ENCODE results near the gene TTLL12.

TTLL12 gene

GRCh38 chr22:43228330-43228729, 41.4 kb upstream of the TTLL12 start:
- Histone ChIP-seq H3K4me3 (ENCODE audit: low read length) (no peak overlapping the region), H3K27ac (ENCODE audit: low read length) (no peak overlapping the region), H3K36me3 (ENCODE audit: control insufficient read depth, insufficient read depth, low read length) (no peaks in the 10 kb centered on the region; the same call in 1 of the 2 replicates), H3K9me3 (ENCODE audit: control insufficient read depth, insufficient read depth, low read length) (no peaks in the 10 kb centered on the region), H3K4me1 (ENCODE audit: control insufficient read depth, insufficient read depth, low read length) (peaks cover 11% of the 10 kb centered on the region), H3K27me3 (ENCODE audit: control insufficient read depth, insufficient read depth, low read length) (no peaks in the 10 kb centered on the region)
- no CpG with 5 or more reads among the region's 8 CpGs for WGBS (ENCODE audit: insufficient coverage, insufficient read length)
- DNase-seq (ENCODE audit: low read depth, low spot score), result peak; percentile 45

DNA sequence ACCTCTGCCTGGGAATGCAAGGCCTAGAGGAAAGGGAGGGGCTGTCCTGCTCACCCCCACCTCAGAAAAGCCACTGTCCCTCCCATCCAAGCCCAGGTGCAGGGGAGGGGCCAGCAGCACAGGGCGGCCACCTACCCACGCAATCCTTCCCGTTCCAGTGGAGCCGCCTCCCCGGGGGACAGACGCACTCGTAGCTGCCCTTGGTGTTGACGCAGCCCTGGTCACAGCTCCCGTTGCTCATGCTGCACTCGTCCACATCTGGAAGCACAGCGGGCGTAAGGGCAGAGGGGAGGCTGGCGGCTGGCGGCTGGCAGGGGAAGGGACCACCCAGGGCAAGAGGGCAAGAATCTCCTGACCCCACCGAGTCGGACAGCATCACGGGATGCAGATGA, 40.3 kb upstream of the TTLL12 start:
- H3K4me1 ChIP-seq (ENCODE audit: control insufficient read depth, insufficient read depth, low read length), result peaks cover 11% of the 10 kb centered on the region
- no peak for DNase-seq (ENCODE audit: low read depth, low spot score)
- H3K9me3 ChIP-seq (ENCODE audit: control insufficient read depth, insufficient read depth, low read length), result no peaks in the 10 kb centered on the region
- H3K36me3 ChIP-seq (ENCODE audit: control insufficient read depth, insufficient read depth, low read length), result no peaks in the 10 kb centered on the region; the same call in 1 of the 2 replicates
- WGBS (ENCODE audit: insufficient coverage, insufficient read length), result no CpG with 5 or more reads among the region's 17 CpGs
- H3K27ac ChIP-seq (ENCODE audit: low read length), result no peak overlapping the region
- no peaks in the 10 kb centered on the region for H3K27me3 ChIP-seq (ENCODE audit: control insufficient read depth, insufficient read depth, low read length)
- H3K4me3 ChIP-seq (ENCODE audit: low read length), result no peak overlapping the region

DNA sequence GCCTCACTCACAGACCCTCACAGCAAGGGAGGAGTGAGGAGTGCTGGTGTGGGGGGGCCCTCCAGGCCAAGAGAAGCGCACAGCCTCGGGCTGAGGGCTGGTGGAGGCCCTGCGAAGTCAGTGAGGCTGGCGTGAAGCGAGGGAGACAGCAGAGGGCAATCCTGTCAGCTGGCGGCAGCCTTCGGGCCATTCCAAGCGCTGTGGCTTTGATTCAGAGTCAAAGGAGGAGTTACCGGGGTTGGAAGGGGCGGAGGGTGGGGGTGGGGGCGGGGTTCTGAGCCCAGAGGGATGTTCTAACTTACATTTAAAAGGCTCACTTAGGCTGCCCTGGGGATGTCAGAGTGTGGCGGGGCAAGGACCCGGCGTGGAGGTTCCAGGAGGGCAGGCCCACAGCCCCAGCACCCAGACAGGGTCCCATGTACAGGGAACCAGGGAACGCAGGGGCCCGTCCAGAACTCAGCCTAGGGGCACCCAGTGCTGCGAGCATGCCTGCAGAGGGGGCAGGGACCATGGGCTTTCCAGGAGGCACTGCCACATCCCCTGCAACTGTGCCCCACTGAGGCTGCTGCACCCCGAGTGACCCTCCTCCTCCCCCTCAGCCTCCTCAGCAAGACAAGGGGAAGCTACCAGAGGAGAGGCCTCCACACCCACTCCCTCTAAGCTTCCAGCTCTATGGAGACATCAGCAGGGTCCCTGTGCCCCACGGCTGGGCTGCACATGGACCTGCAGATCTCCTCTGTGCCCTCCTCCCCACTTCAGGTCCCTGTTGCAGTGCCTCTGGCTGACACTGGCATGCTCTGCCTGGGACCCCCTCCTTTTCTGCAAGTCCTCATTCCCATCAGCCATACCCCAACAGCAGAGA, 39.7 kb upstream of the TTLL12 start:
- WGBS (ENCODE audit: insufficient coverage, insufficient read length), result no CpG with 5 or more reads among the region's 19 CpGs

DNA sequence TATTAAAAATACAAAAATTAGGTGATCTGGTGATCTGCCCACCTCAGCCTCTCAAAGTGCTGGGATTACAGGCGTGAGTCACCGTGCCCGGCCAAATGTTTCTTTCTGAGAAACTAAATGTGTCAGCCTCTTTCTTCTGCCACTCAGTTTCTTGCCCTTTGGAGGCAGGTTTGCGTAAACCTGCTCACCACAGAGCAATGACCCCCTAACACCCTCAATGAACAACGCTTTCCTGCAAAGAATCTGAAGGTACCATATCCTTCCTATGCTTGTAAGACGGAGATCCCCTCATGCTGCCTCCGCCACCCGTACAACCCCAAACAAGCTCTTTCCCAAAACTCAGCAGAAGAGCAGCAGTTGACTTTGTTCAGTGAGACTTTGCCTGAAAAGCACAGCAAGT, 38.7 kb upstream of the TTLL12 start:
- DNase-seq (ENCODE audit: low read depth, low spot score), result no peak
- no peaks in the 10 kb centered on the region for H3K27me3 ChIP-seq (ENCODE audit: control insufficient read depth, insufficient read depth, low read length)
- H3K4me1 ChIP-seq (ENCODE audit: control insufficient read depth, insufficient read depth, low read length), result peaks cover 11% of the 10 kb centered on the region
- H3K36me3 ChIP-seq (ENCODE audit: control insufficient read depth, insufficient read depth, low read length), result no peaks in the 10 kb centered on the region; the same call in 1 of the 2 replicates
- H3K4me3 ChIP-seq (ENCODE audit: low read length), result no peak overlapping the region
- H3K27ac ChIP-seq (ENCODE audit: low read length), result no peak overlapping the region
- WGBS (ENCODE audit: insufficient coverage, insufficient read length), result no CpG with 5 or more reads among the region's 8 CpGs
- no peaks in the 10 kb centered on the region for H3K9me3 ChIP-seq (ENCODE audit: control insufficient read depth, insufficient read depth, low read length)

More for the DNA sequence above, 39.7 kb upstream of the TTLL12 start:
- no peaks in the 10 kb centered on the region for H3K9me3 ChIP-seq (ENCODE audit: control insufficient read depth, insufficient read depth, low read length)
- H3K4me3 ChIP-seq (ENCODE audit: low read length), result no peak overlapping the region
- H3K4me1 ChIP-seq (ENCODE audit: control insufficient read depth, insufficient read depth, low read length), result peaks cover 11% of the 10 kb centered on the region
- peak; percentile 73 for DNase-seq (ENCODE audit: low read depth, low spot score)
- H3K36me3 ChIP-seq (ENCODE audit: control insufficient read depth, insufficient read depth, low read length), result no peaks in the 10 kb centered on the region; the same call in 1 of the 2 replicates
- no peak overlapping the region for H3K27ac ChIP-seq (ENCODE audit: low read length)
- H3K27me3 ChIP-seq (ENCODE audit: control insufficient read depth, insufficient read depth, low read length), result no peaks in the 10 kb centered on the region

DNA sequence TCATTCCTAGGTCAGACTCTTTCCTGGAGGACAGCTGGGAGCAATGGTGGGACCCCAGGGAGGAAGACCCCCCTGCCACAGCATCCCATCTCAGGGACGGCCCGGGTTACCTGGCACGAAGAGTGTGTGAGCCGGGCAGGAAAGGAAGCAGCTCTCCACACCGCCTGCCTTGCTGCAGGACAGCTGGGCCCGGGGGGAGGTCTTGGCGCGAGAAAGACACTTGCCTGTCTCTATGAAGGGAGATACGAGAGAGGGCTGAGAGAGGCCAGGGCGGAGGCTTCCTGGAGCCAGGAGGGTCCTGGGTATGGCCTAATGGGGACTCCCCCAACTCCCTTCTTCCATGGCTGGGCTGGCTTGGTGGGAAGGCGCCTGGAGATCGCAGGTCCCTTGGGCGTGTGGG, 36.1 kb upstream of the TTLL12 start:
- Histone ChIP-seq H3K27me3 (ENCODE audit: control insufficient read depth, insufficient read depth, low read length) (no peaks in the 10 kb centered on the region), H3K9me3 (ENCODE audit: control insufficient read depth, insufficient read depth, low read length) (no peaks in the 10 kb centered on the region), H3K4me1 (ENCODE audit: control insufficient read depth, insufficient read depth, low read length) (peaks cover 9% of the 10 kb centered on the region), H3K36me3 (ENCODE audit: control insufficient read depth, insufficient read depth, low read length) (no peaks in the 10 kb centered on the region), H3K27ac (ENCODE audit: low read length) (no peak overlapping the region), H3K4me3 (ENCODE audit: low read length) (no peak overlapping the region)
- no CpG with 5 or more reads among the region's 13 CpGs for WGBS (ENCODE audit: insufficient coverage, insufficient read length)
- DNase-seq (ENCODE audit: low read depth, low spot score), result no peak

DNA sequence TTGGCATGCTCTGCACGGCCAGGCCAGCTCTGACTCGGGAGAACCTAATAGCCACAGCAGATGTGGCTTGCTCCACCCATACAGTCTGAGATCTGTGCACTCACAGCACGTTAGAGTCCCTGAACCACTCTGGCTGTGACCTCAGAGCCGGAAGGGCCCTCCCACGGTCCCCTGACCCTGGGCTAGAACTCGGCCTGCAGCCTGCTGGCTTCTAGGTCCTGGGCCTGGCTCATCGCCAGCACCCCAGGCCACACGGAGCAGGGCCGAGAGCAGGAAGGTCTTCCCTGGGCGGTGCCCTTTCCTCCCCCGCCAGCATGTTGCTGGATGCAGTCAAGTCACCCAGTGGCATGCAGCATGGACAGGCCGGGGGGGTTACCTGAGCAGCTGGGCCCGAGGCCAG, 35.3 kb upstream of the TTLL12 start:
- H3K36me3 ChIP-seq (ENCODE audit: control insufficient read depth, insufficient read depth, low read length), result no peaks in the 10 kb centered on the region
- H3K9me3 ChIP-seq (ENCODE audit: control insufficient read depth, insufficient read depth, low read length), result no peaks in the 10 kb centered on the region
- no peaks in the 10 kb centered on the region for H3K27me3 ChIP-seq (ENCODE audit: control insufficient read depth, insufficient read depth, low read length)
- peaks cover 9% of the 10 kb centered on the region for H3K4me1 ChIP-seq (ENCODE audit: control insufficient read depth, insufficient read depth, low read length)
- H3K4me3 ChIP-seq (ENCODE audit: low read length), result no peak overlapping the region
- no CpG with 5 or more reads among the region's 13 CpGs for WGBS (ENCODE audit: insufficient coverage, insufficient read length)
- no peak for DNase-seq (ENCODE audit: low read depth, low spot score)
- H3K27ac ChIP-seq (ENCODE audit: low read length), result no peak overlapping the region

GRCh38 chr22:43220625-43221380, 33.9 kb upstream of the TTLL12 start:
- Histone ChIP-seq H3K27ac (ENCODE audit: low read length) (no peak overlapping the region), H3K36me3 (ENCODE audit: control insufficient read depth, insufficient read depth, low read length) (no peaks in the 10 kb centered on the region), H3K4me1 (ENCODE audit: control insufficient read depth, insufficient read depth, low read length) (peaks cover 4% of the 10 kb centered on the region), H3K27me3 (ENCODE audit: control insufficient read depth, insufficient read depth, low read length) (no peaks in the 10 kb centered on the region), H3K4me3 (ENCODE audit: low read length) (no peak overlapping the region), H3K9me3 (ENCODE audit: control insufficient read depth, insufficient read depth, low read length) (no peaks in the 10 kb centered on the region)
- DNase-seq (ENCODE audit: low read depth, low spot score), result no peak
- no CpG with 5 or more reads among the region's 22 CpGs for WGBS (ENCODE audit: insufficient coverage, insufficient read length)

GRCh38 chr22:43218786-43219185, 31.9 kb upstream of the TTLL12 start:
- WGBS (ENCODE audit: insufficient coverage, insufficient read length), result no CpG with 5 or more reads among the region's 1 CpG
- Histone ChIP-seq H3K27me3 (ENCODE audit: control insufficient read depth, insufficient read depth, low read length) (no peaks in the 10 kb centered on the region), H3K36me3 (ENCODE audit: control insufficient read depth, insufficient read depth, low read length) (no peaks in the 10 kb centered on the region), H3K4me1 (ENCODE audit: control insufficient read depth, insufficient read depth, low read length) (peaks cover 4% of the 10 kb centered on the region), H3K9me3 (ENCODE audit: control insufficient read depth, insufficient read depth, low read length) (no peaks in the 10 kb centered on the region), H3K4me3 (ENCODE audit: low read length) (no peak overlapping the region), H3K27ac (ENCODE audit: low read length) (no peak overlapping the region)
- no peak for DNase-seq (ENCODE audit: low read depth, low spot score)

GRCh38 chr22:43217285-43218030, 30.5 kb upstream of the TTLL12 start:
- peaks cover 4% of the 10 kb centered on the region for H3K4me1 ChIP-seq (ENCODE audit: control insufficient read depth, insufficient read depth, low read length)
- WGBS (ENCODE audit: insufficient coverage, insufficient read length), result no CpG with 5 or more reads among the region's 32 CpGs
- H3K27ac ChIP-seq (ENCODE audit: low read length), result no peak overlapping the region
- H3K9me3 ChIP-seq (ENCODE audit: control insufficient read depth, insufficient read depth, low read length), result no peaks in the 10 kb centered on the region
- H3K4me3 ChIP-seq (ENCODE audit: low read length), result no peak overlapping the region
- peak; percentile 29 for DNase-seq (ENCODE audit: low read depth, low spot score)
- no peaks in the 10 kb centered on the region for H3K36me3 ChIP-seq (ENCODE audit: control insufficient read depth, insufficient read depth, low read length)
- no peaks in the 10 kb centered on the region for H3K27me3 ChIP-seq (ENCODE audit: control insufficient read depth, insufficient read depth, low read length)

- Histone ChIP-seq H3K9me3 (ENCODE audit: control insufficient read depth, insufficient read depth, low read length) (no peaks in the 10 kb centered on the region), H3K27ac (ENCODE audit: low read length) (no peak overlapping the region), H3K27me3 (ENCODE audit: control insufficient read depth, insufficient read depth, low read length) (no peaks in the 10 kb centered on the region), H3K36me3 (ENCODE audit: control insufficient read depth, insufficient read depth, low read length) (no peaks in the 10 kb centered on the region), H3K4me1 (ENCODE audit: control insufficient read depth, insufficient read depth, low read length) (peaks cover 4% of the 10 kb centered on the region), H3K4me3 (ENCODE audit: low read length) (no peak overlapping the region)
- WGBS (ENCODE audit: insufficient coverage, insufficient read length), result no CpG with 5 or more reads among the region's 6 CpGs
- no peak for DNase-seq (ENCODE audit: low read depth, low spot score)
Measured at GRCh38 chr22:43216738-43217137, 29.8 kb upstream of the TTLL12 start.
